Liver (tissue), 9 donors: ENCODE data around the gene AS3MT. TPM values are rescaled to one million over a fixed set of nuclear protein-coding genes. Genes with fewer than 3 reads are reported as not detected.

ENCODE experiments used
- DNase-seq: peaks from one replicate; pipeline ENCODE4 v3.0.0-alpha.2; 2017; ENCODE audit warnings: low spot score
- H3K27ac ChIP-seq, 2 donors: one replicate each; pipeline ENCODE4 v1.7.0; 2013; ENCODE audit warnings: inconsistent platforms in 2 of 2, low read length in 2 of 2, control low read depth in 1 of 2, low read depth in 1 of 2, mild to moderate bottlenecking in 1 of 2
- H3K27me3 ChIP-seq, 4 donors: one replicate each; pipeline versions ENCODE4 v1.6.1 to v1.7.0; 2013; ENCODE audit warnings: low read length in 3 of 4, inconsistent platforms in 1 of 4, mild to moderate bottlenecking in 1 of 4, moderate library complexity in 1 of 4; ENCODE audit not compliant: control insufficient read depth in 4 of 4, insufficient read depth in 4 of 4
- H3K36me3 ChIP-seq, 4 donors: one replicate each; pipeline versions ENCODE4 v1.6.1 to v1.7.0; 2013; ENCODE audit warnings: low read length in 3 of 4, mild to moderate bottlenecking in 3 of 4, low read depth in 1 of 4, moderate library complexity in 1 of 4; ENCODE audit not compliant: control insufficient read depth in 4 of 4, insufficient read depth in 3 of 4
- H3K4me1 ChIP-seq, 4 donors: one replicate each; pipeline versions ENCODE4 v1.6.1 to v1.7.0; 2013; ENCODE audit warnings: low read length in 3 of 4, mild to moderate bottlenecking in 3 of 4, moderate library complexity in 1 of 4; ENCODE audit not compliant: control insufficient read depth in 4 of 4, insufficient read depth in 4 of 4
- H3K4me3 ChIP-seq, 3 donors: one replicate each; pipeline versions ENCODE4 v1.6.1 to v1.7.0; 2013; ENCODE audit warnings: low read length in 3 of 3, control low read depth in 1 of 3, low read depth in 1 of 3, mild to moderate bottlenecking in 1 of 3
- H3K9ac ChIP-seq, 2 donors: one replicate each; pipeline ENCODE4 v1.7.0; 2013; ENCODE audit warnings: low read length in 2 of 2, mild to moderate bottlenecking in 2 of 2, moderate library complexity in 2 of 2, control low read depth in 1 of 2, low read depth in 1 of 2
- H3K9me3 ChIP-seq, 4 donors: one replicate each; pipeline versions ENCODE4 v1.6.1 to v1.7.0; 2013; ENCODE audit warnings: low read length in 3 of 4; ENCODE audit not compliant: control insufficient read depth in 4 of 4
- EGR1 ChIP-seq, 2 donors: IDR thresholded peaks; 2 replicates each; pipeline ENCODE4 v1.6.1; 2016 to 2018; ENCODE audit warnings: antibody characterized with exemption in 2 of 2, low read depth in 2 of 2
- FOXA1 ChIP-seq: IDR thresholded peaks from 2 replicates; pipeline ENCODE4 v1.6.1; 2016; ENCODE audit warnings: antibody characterized with exemption
- FOXA2 ChIP-seq: IDR thresholded peaks from 2 replicates; pipeline ENCODE4 v1.6.1; 2016; ENCODE audit warnings: antibody characterized with exemption
- GABPA ChIP-seq, 2 donors: IDR thresholded peaks in 1 of 2; conservative IDR thresholded peaks in 1 of 2; 2 replicates each; pipeline ENCODE4 v1.6.1; 2016; ENCODE audit warnings: antibody characterized with exemption in 2 of 2, mild to moderate bottlenecking in 1 of 2, moderate library complexity in 1 of 2
- HNF4A ChIP-seq, 2 donors: conservative IDR thresholded peaks; 2 replicates each; pipeline ENCODE4 v1.6.1; 2016; ENCODE audit warnings: antibody characterized with exemption in 2 of 2, mild to moderate bottlenecking in 2 of 2
- HNF4G ChIP-seq: IDR thresholded peaks from 2 replicates; pipeline ENCODE4 v1.6.1; 2016; ENCODE audit warnings: antibody characterized with exemption
- JUND ChIP-seq, 2 donors: IDR thresholded peaks; 2 replicates each; pipeline ENCODE4 v1.6.1; 2016; ENCODE audit warnings: antibody characterized with exemption in 2 of 2
- NR2F2 ChIP-seq: IDR thresholded peaks from 2 replicates; pipeline ENCODE4 v1.6.1; 2016; ENCODE audit warnings: antibody characterized with exemption
- RAD21 ChIP-seq, 2 donors: IDR thresholded peaks; 2 replicates each; pipeline ENCODE4 v1.6.1; 2016; ENCODE audit warnings: antibody characterized with exemption in 2 of 2, mild to moderate bottlenecking in 2 of 2
- REST ChIP-seq: IDR thresholded peaks from 2 replicates; pipeline ENCODE4 v1.6.1; 2016; ENCODE audit warnings: antibody characterized with exemption, mild to moderate bottlenecking
- RXRA ChIP-seq, 2 donors: IDR thresholded peaks; 2 replicates each; pipeline ENCODE4 v1.6.1; 2017 to 2018; ENCODE audit warnings: antibody characterized with exemption in 2 of 2, mild to moderate bottlenecking in 1 of 2
- SP1 ChIP-seq: IDR thresholded peaks from 2 replicates; pipeline ENCODE4 v1.6.1; 2018; ENCODE audit warnings: antibody characterized with exemption, mild to moderate bottlenecking
- TAF1 ChIP-seq: conservative IDR thresholded peaks from 2 replicates; pipeline ENCODE4 v1.6.1; 2016; ENCODE audit warnings: antibody characterized with exemption, mild to moderate bottlenecking
- YY1 ChIP-seq: IDR thresholded peaks from 2 replicates; pipeline ENCODE4 v1.6.1; 2016; ENCODE audit warnings: antibody characterized with exemption, mild to moderate bottlenecking
- WGBS: extraction: QIAGEN DNeasy Blood & Tissue Kit; methylation state at CpG from one replicate; pipeline ENCODE4 v1.1.7; 2013; 5-methylcytosine and 5-hydroxymethylcytosine counted together
- polyA plus RNA-seq, 2 donors: library from polyadenylated mRNA; stranded (reverse) in 1 of 2; unstranded in 1 of 2; fragments of 200-250 nt in 1 of 2; fragments of >200 nt in 1 of 2; fragmentation: Nextera tagmentation in 1 of 2; extraction: Ambion mirVana in 1 of 2; gene quantifications; one replicate each; pipeline versions ENCODE4 v1.2.1 to v1.2.3, GENCODE V29; 2013 to 2015
- total RNA-seq, 2 donors: library from RNA; depleted of rRNA; stranded (reverse); fragments of >200 nt; gene quantifications; one replicate each; pipeline ENCODE4 v1.2.3, GENCODE V29; 2014
- TF ChIP-seq, protein P1 (sequence below): IDR thresholded peaks from 2 replicates; pipeline ENCODE4 v1.6.1; 2016; ENCODE audit warnings: antibody characterized with exemption
- TF ChIP-seq, protein P2 (sequence below): IDR thresholded peaks from 2 replicates; pipeline ENCODE4 v1.6.1; 2016; ENCODE audit warnings: antibody characterized with exemption
- TF ChIP-seq, protein P3 (sequence below): fragments of 150-350 bp; IDR thresholded peaks from 2 replicates; pipeline ENCODE4 v1.5.1; 2017; ENCODE audit warnings: improper control_type of control experiment, low read depth, low read length; ENCODE audit not compliant: missing input control
- TF ChIP-seq, protein P4 (sequence below): IDR thresholded peaks from 2 replicates; pipeline ENCODE4 v1.6.1; 2016; ENCODE audit warnings: antibody characterized with exemption
- donor health status: healthy.
- donor health status: healthy.
- donor health status: healthy.
- donor health status: healthy.
- donor health status: healthy.

The AS3MT gene
- total and polyA plus RNA-seq, 4 donors = 13.4 to 38.1 (median 16.2) TPM

DNA sequence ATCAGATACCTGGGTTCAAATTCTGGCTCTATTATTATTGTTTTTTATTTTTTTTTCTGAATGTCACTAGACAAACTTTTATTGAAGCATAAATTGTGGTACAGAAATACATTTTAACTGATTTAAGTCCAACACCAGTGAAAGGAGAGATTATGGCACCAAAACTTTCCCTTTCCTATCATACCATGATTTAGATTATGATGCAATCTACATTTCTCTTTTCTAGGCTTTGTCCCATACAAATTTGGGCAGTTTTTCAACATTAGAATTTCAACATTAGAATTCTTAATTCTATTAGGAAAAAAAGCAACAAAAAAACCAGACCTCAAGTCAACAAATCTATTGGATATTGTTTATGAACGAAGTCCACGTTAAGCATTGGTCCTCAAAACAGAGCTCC, 11.0 kb downstream of the AS3MT start:
- H3K27me3 ChIP-seq = no peaks in the 10 kb centered on the region
- WGBS = 82% methylated on average over 2 of the region's 2 CpGs

More for the DNA sequence above, 11.0 kb downstream of the AS3MT start:
- DNase-seq = no peak
- H3K36me3 ChIP-seq = peaks cover 0 to 4% (median 0%) of the 10 kb centered on the region in 4 donors
- H3K4me3 ChIP-seq = no peak overlapping the region
- TF ChIP-seq GABPA (IDR thresholded peaks at IDR 0.05 in 1 of 2, conservative IDR thresholded peaks at IDR 0.05 in 1 of 2) (no peak), REST (no peak), EGR1 (IDR thresholded peaks at IDR 0.05; ENCODE audit: low read depth in 2 of 2) (no peak), FOXA2 (no peak), SP1 (no peak), NR2F2 (no peak), FOXA1 (no peak), HNF4G (no peak), TAF1 (no peak), HNF4A (conservative IDR thresholded peaks at IDR 0.05) (no peak), YY1 (no peak), RXRA (IDR thresholded peaks at IDR 0.05) (no peak), JUND (IDR thresholded peaks at IDR 0.05) (no peak), RAD21 (IDR thresholded peaks at IDR 0.05) (no peak)
- TF ChIP-seq, protein P1, sequence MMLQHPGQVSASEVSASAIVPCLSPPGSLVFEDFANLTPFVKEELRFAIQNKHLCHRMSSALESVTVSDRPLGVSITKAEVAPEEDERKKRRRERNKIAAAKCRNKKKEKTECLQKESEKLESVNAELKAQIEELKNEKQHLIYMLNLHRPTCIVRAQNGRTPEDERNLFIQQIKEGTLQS = no peak
- TF ChIP-seq, protein P2, sequence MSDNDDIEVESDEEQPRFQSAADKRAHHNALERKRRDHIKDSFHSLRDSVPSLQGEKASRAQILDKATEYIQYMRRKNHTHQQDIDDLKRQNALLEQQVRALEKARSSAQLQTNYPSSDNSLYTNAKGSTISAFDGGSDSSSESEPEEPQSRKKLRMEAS = no peak
- TF ChIP-seq, protein P3, sequence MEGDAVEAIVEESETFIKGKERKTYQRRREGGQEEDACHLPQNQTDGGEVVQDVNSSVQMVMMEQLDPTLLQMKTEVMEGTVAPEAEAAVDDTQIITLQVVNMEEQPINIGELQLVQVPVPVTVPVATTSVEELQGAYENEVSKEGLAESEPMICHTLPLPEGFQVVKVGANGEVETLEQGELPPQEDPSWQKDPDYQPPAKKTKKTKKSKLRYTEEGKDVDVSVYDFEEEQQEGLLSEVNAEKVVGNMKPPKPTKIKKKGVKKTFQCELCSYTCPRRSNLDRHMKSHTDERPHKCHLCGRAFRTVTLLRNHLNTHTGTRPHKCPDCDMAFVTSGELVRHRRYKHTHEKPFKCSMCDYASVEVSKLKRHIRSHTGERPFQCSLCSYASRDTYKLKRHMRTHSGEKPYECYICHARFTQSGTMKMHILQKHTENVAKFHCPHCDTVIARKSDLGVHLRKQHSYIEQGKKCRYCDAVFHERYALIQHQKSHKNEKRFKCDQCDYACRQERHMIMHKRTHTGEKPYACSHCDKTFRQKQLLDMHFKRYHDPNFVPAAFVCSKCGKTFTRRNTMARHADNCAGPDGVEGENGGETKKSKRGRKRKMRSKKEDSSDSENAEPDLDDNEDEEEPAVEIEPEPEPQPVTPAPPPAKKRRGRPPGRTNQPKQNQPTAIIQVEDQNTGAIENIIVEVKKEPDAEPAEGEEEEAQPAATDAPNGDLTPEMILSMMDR = no peak
- TF ChIP-seq, protein P4, sequence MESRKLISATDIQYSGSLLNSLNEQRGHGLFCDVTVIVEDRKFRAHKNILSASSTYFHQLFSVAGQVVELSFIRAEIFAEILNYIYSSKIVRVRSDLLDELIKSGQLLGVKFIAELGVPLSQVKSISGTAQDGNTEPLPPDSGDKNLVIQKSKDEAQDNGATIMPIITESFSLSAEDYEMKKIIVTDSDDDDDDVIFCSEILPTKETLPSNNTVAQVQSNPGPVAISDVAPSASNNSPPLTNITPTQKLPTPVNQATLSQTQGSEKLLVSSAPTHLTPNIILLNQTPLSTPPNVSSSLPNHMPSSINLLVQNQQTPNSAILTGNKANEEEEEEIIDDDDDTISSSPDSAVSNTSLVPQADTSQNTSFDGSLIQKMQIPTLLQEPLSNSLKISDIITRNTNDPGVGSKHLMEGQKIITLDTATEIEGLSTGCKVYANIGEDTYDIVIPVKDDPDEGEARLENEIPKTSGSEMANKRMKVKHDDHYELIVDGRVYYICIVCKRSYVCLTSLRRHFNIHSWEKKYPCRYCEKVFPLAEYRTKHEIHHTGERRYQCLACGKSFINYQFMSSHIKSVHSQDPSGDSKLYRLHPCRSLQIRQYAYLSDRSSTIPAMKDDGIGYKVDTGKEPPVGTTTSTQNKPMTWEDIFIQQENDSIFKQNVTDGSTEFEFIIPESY = no peak
- H3K9me3 ChIP-seq = no peaks in the 10 kb centered on the region
- H3K27ac ChIP-seq = no peak overlapping the region
- no peak overlapping the region for H3K9ac ChIP-seq
- peaks cover 2 to 10% (median 8%) of the 10 kb centered on the region in 4 donors for H3K4me1 ChIP-seq
